Lower leg skin (tissue), 3 donors: Measurements from ENCODE around the gene FLNB.

ENCODE experiments used
- POLR2A ChIP-seq, 2 donors: fragments of 450-650 bp; IDR thresholded peaks; one replicate each; pipeline ENCODE4 v1.6.1; 2016 to 2017; ENCODE audit warnings: antibody characterized with exemption in 2 of 2, mild to moderate bottlenecking in 1 of 2, moderate library complexity in 1 of 2
- TF ChIP-seq, protein P1 (sequence below), 3 donors: fragments of 450-650 bp; IDR thresholded peaks; one replicate each; pipeline ENCODE4 v1.5.1; 2016; ENCODE audit warnings: antibody characterized with exemption in 3 of 3, mild to moderate bottlenecking in 3 of 3, moderate library complexity in 2 of 3

DNA sequence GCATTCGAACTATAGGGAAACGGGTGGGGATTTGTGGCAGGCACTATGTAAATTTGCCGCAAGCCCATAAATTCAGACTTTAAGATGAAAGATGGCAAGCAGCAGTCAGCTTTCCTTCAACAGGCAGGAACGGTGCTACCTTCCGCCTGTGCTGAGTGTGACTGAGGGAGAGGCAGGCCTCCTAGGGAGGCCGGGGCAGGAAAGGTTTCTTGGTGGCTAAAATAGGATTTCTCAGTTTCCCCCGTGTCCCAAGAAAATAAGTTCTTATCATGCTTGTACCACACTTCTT, 12.5 kb downstream of the FLNB start:
- TF ChIP-seq, protein P1, sequence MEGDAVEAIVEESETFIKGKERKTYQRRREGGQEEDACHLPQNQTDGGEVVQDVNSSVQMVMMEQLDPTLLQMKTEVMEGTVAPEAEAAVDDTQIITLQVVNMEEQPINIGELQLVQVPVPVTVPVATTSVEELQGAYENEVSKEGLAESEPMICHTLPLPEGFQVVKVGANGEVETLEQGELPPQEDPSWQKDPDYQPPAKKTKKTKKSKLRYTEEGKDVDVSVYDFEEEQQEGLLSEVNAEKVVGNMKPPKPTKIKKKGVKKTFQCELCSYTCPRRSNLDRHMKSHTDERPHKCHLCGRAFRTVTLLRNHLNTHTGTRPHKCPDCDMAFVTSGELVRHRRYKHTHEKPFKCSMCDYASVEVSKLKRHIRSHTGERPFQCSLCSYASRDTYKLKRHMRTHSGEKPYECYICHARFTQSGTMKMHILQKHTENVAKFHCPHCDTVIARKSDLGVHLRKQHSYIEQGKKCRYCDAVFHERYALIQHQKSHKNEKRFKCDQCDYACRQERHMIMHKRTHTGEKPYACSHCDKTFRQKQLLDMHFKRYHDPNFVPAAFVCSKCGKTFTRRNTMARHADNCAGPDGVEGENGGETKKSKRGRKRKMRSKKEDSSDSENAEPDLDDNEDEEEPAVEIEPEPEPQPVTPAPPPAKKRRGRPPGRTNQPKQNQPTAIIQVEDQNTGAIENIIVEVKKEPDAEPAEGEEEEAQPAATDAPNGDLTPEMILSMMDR (IDR thresholded peaks at IDR 0.05): no peak
- no peak for TF ChIP-seq POLR2A (IDR thresholded peaks at IDR 0.05)
